HepG2 (cell line): Measurements from ENCODE around the gene PPFIA3. TPM values are rescaled to one million over a fixed set of nuclear protein-coding genes. Genes with fewer than 3 reads are reported as not detected.
A peak's percentile ranks its signal among the peaks of the same experiment; 100 is the strongest.

Experiments used
- CCDC6 ChIP-seq: sonication (generic); formaldehyde crosslinking; IDR thresholded peaks from 2 replicates; pipeline ENCODE4 v1.8.1; 2022; ENCODE audit warnings: mild to moderate bottlenecking, missing genetic modification reagents, moderate library complexity
- EP300 ChIP-seq, 3 experiments: sonication (generic) in 1 of 3; formaldehyde crosslinking in 1 of 3; IDR thresholded peaks; 2 replicates each; pipeline versions ENCODE4 v1.5.1 to v1.6.1; 2011 to 2020; ENCODE audit warnings: low read depth in 2 of 3, low read length in 2 of 3, borderline replicate concordance in 1 of 3, improper control_type of control experiment in 1 of 3, mild to moderate bottlenecking in 1 of 3, missing genetic modification reagents in 1 of 3, moderate library complexity in 1 of 3
- JUNB ChIP-seq: sonication (generic); formaldehyde crosslinking; IDR thresholded peaks from 2 replicates; pipeline ENCODE4 v1.8.0; 2022; ENCODE audit warnings: missing genetic modification reagents, mild to moderate bottlenecking, borderline replicate concordance
- PHF21A ChIP-seq: sonication (generic); formaldehyde crosslinking; IDR thresholded peaks from 2 replicates; pipeline ENCODE4 v1.5.0; 2020; ENCODE audit warnings: mild to moderate bottlenecking, missing genetic modification reagents
- PRMT3 ChIP-seq: sonication (generic); formaldehyde crosslinking; IDR thresholded peaks from 2 replicates; pipeline ENCODE4 v1.8.1; 2022; ENCODE audit warnings: low read depth, mild to moderate bottlenecking, moderate library complexity, missing genetic modification reagents, borderline replicate concordance
- SALL1 ChIP-seq: sonication (generic); formaldehyde crosslinking; IDR thresholded peaks from 2 replicates; pipeline ENCODE4 v1.8.0; 2022; ENCODE audit warnings: mild to moderate bottlenecking, missing genetic modification reagents
- YEATS2 ChIP-seq: sonication (generic); formaldehyde crosslinking; IDR thresholded peaks from 2 replicates; pipeline ENCODE4 v1.4.0; 2020; ENCODE audit warnings: missing genetic modification reagents, borderline replicate concordance
- ZBTB42 ChIP-seq: sonication (generic); formaldehyde crosslinking; IDR thresholded peaks from 2 replicates; pipeline ENCODE4 v1.5.0; 2020; ENCODE audit warnings: mild to moderate bottlenecking, missing genetic modification reagents
- ZC3H13 ChIP-seq: sonication (generic); formaldehyde crosslinking; IDR thresholded peaks from 2 replicates; pipeline ENCODE4 v1.8.1; 2023; ENCODE audit warnings: mild to moderate bottlenecking, missing genetic modification reagents, moderate library complexity
- ZEB1 ChIP-seq: IDR thresholded peaks from 2 replicates; pipeline ENCODE4 v1.6.1; 2012; ENCODE audit warnings: mild to moderate bottlenecking, low read depth, inconsistent platforms; ENCODE audit not compliant: insufficient replicate concordance
- ZNF230 ChIP-seq: sonication (generic); formaldehyde crosslinking; IDR thresholded peaks from 2 replicates; pipeline ENCODE4 v1.4.0; 2020; ENCODE audit warnings: mild to moderate bottlenecking, missing genetic modification reagents
- ZNF343 ChIP-seq: sonication (generic); formaldehyde crosslinking; IDR thresholded peaks from 2 replicates; pipeline ENCODE4 v1.4.0; 2020; ENCODE audit warnings: mild to moderate bottlenecking, missing genetic modification reagents
- ZNF484 ChIP-seq: sonication (generic); formaldehyde crosslinking; IDR thresholded peaks from 2 replicates; pipeline ENCODE4 v1.5.1; 2020; ENCODE audit warnings: mild to moderate bottlenecking, low read depth, missing genetic modification reagents, borderline replicate concordance
- polyA plus RNA-seq, 8 experiments: library from polyadenylated mRNA; depleted of rRNA in 3 of 8; stranded (reverse) in 7 of 8; unstranded in 1 of 8; fragments of >200 nt; fragmentation: Illumina TruSeq in 4 of 8; extraction: Trizol in 4 of 8; gene quantifications; 2 replicates each; pipeline versions ENCODE4 v1.2.1 to v1.2.3, GENCODE V29; 2011 to 2016; ENCODE audit warnings: low read depth in 4 of 8, missing spikeins in 1 of 8, mixed read lengths in 1 of 8; ENCODE audit not compliant: insufficient read depth in 1 of 8
- total RNA-seq, 5 experiments: library from RNA; depleted of rRNA; stranded (reverse); fragments of >200 nt; fragmentation: Illumina TruSeq; extraction: Trizol; gene quantifications; 2 replicates each; pipeline ENCODE4 v1.2.3, GENCODE V29; 2016; ENCODE audit warnings: low read depth in 1 of 5
- TF ChIP-seq, protein P1 (sequence below): sonication (generic); formaldehyde crosslinking; IDR thresholded peaks from 2 replicates; pipeline ENCODE4 v1.5.1; 2020; ENCODE audit warnings: mild to moderate bottlenecking, moderate library complexity, missing genetic modification reagents
- TF ChIP-seq, protein P2 (sequence below): conservative IDR thresholded peaks from 2 replicates; pipeline ENCODE4 v1.6.1; 2018; ENCODE audit warnings: missing genetic modification reagents
- TF ChIP-seq, protein P3 (sequence below): IDR thresholded peaks from 2 replicates; pipeline ENCODE4 v1.6.1; 2016; ENCODE audit warnings: low read depth, missing genetic modification reagents, missing compliant biosample characterization

PPFIA3 gene
- total and polyA plus RNA-seq, 2 of the 13 experiments (the other 11 are each of a cell fraction or from before 2014, with no cell fraction given): 6.7 to 8.6 TPM

- TF ChIP-seq, protein P1, sequence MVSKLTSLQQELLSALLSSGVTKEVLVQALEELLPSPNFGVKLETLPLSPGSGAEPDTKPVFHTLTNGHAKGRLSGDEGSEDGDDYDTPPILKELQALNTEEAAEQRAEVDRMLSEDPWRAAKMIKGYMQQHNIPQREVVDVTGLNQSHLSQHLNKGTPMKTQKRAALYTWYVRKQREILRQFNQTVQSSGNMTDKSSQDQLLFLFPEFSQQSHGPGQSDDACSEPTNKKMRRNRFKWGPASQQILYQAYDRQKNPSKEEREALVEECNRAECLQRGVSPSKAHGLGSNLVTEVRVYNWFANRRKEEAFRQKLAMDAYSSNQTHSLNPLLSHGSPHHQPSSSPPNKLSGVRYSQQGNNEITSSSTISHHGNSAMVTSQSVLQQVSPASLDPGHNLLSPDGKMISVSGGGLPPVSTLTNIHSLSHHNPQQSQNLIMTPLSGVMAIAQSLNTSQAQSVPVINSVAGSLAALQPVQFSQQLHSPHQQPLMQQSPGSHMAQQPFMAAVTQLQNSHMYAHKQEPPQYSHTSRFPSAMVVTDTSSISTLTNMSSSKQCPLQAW: peak; percentile 86
- no peak for TF ChIP-seq ZEB1
- no peak for TF ChIP-seq ZNF484 (CRISPR knock-in tag)
- no peak for TF ChIP-seq ZBTB42 (CRISPR knock-in tag)
- peak; percentile 78; the same call in 1 of the 2 replicates for TF ChIP-seq ZC3H13 (CRISPR knock-in tag)
- TF ChIP-seq ZNF230 (CRISPR knock-in tag): no peak; the same call in 1 of the 2 replicates
- no peak for TF ChIP-seq ZNF343 (CRISPR knock-in tag)
- no peak; the same call in 1 of the 2 replicates for TF ChIP-seq YEATS2
- TF ChIP-seq CCDC6: peak; percentile 81
- 0 out of 2 replicates have a peak, but pooled peaks have one; percentile 1 for TF ChIP-seq PHF21A
- TF ChIP-seq JUNB (CRISPR knock-in tag): no peak
- TF ChIP-seq, protein P2, sequence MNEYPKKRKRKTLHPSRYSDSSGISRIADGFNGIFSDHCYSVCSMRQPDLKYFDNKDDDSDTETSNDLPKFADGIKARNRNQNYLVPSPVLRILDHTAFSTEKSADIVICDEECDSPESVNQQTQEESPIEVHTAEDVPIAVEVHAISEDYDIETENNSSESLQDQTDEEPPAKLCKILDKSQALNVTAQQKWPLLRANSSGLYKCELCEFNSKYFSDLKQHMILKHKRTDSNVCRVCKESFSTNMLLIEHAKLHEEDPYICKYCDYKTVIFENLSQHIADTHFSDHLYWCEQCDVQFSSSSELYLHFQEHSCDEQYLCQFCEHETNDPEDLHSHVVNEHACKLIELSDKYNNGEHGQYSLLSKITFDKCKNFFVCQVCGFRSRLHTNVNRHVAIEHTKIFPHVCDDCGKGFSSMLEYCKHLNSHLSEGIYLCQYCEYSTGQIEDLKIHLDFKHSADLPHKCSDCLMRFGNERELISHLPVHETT (CRISPR knock-in tag): no peak
- TF ChIP-seq, protein P3, sequence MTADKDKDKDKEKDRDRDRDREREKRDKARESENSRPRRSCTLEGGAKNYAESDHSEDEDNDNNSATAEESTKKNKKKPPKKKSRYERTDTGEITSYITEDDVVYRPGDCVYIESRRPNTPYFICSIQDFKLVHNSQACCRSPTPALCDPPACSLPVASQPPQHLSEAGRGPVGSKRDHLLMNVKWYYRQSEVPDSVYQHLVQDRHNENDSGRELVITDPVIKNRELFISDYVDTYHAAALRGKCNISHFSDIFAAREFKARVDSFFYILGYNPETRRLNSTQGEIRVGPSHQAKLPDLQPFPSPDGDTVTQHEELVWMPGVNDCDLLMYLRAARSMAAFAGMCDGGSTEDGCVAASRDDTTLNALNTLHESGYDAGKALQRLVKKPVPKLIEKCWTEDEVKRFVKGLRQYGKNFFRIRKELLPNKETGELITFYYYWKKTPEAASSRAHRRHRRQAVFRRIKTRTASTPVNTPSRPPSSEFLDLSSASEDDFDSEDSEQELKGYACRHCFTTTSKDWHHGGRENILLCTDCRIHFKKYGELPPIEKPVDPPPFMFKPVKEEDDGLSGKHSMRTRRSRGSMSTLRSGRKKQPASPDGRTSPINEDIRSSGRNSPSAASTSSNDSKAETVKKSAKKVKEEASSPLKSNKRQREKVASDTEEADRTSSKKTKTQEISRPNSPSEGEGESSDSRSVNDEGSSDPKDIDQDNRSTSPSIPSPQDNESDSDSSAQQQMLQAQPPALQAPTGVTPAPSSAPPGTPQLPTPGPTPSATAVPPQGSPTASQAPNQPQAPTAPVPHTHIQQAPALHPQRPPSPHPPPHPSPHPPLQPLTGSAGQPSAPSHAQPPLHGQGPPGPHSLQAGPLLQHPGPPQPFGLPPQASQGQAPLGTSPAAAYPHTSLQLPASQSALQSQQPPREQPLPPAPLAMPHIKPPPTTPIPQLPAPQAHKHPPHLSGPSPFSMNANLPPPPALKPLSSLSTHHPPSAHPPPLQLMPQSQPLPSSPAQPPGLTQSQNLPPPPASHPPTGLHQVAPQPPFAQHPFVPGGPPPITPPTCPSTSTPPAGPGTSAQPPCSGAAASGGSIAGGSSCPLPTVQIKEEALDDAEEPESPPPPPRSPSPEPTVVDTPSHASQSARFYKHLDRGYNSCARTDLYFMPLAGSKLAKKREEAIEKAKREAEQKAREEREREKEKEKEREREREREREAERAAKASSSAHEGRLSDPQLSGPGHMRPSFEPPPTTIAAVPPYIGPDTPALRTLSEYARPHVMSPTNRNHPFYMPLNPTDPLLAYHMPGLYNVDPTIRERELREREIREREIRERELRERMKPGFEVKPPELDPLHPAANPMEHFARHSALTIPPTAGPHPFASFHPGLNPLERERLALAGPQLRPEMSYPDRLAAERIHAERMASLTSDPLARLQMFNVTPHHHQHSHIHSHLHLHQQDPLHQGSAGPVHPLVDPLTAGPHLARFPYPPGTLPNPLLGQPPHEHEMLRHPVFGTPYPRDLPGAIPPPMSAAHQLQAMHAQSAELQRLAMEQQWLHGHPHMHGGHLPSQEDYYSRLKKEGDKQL (CRISPR knock-in tag): no peak
- no peak; a peak in 1 of 4 replicates for TF ChIP-seq EP300 (IDR thresholded peaks at IDR 0.05; ENCODE audit: low read depth in 2 of 2, low read length in 2 of 2)
- no peak for TF ChIP-seq EP300 (CRISPR knock-in tag; IDR thresholded peaks at IDR 0.05; ENCODE audit: borderline replicate concordance)
- 0 out of 2 replicates have a peak, but pooled peaks have one; percentile 66 for TF ChIP-seq PRMT3 (CRISPR knock-in tag)
- peak; percentile 85 for TF ChIP-seq SALL1
- TF ChIP-seq, all 625 proteins: peak for 131
These were observed 5.3 kb upstream of the PPFIA3 start, which contains the start of gene LIN7B (continued) for GRCh38 chr19:49113762-49114629.
